Measurements from ENCODE around the gene MAP2.

The MAP2 gene

DNA sequence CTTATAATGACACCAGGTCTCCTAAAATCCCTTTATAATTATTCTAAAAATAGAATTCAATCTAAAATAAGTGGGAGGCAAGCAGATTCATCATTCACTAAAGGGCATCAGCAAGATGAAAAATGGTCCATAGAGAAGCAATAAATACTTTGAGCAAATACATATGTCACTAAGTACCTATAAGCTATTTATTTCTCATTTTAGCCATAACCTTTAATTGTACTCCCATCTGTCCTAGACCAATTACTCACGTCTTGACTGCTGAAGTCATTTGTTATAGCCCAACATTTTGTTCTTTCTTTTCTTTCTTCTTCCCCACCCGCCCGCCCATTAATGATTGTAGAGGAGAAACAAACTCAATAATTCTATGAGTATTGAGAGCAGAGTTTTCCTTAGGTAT is 105.7 kb downstream of the MAP2 start:
- TF ChIP-seq, protein P1, sequence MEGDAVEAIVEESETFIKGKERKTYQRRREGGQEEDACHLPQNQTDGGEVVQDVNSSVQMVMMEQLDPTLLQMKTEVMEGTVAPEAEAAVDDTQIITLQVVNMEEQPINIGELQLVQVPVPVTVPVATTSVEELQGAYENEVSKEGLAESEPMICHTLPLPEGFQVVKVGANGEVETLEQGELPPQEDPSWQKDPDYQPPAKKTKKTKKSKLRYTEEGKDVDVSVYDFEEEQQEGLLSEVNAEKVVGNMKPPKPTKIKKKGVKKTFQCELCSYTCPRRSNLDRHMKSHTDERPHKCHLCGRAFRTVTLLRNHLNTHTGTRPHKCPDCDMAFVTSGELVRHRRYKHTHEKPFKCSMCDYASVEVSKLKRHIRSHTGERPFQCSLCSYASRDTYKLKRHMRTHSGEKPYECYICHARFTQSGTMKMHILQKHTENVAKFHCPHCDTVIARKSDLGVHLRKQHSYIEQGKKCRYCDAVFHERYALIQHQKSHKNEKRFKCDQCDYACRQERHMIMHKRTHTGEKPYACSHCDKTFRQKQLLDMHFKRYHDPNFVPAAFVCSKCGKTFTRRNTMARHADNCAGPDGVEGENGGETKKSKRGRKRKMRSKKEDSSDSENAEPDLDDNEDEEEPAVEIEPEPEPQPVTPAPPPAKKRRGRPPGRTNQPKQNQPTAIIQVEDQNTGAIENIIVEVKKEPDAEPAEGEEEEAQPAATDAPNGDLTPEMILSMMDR (IDR thresholded peaks at IDR 0.05), result no peak
- H3K27ac Mint-ChIP-seq, result no peak overlapping the region
- no peaks in the 10 kb centered on the region for H3K9me3 Mint-ChIP-seq
- H3K27me3 Mint-ChIP-seq (ENCODE audit: low read depth, poor library complexity), result peaks cover 8% of the 10 kb centered on the region
- no peaks in the 10 kb centered on the region for H3K36me3 Mint-ChIP-seq (ENCODE audit: low read depth)
- no peak for DNase-seq
- H3K4me3 Mint-ChIP-seq, result no peak overlapping the region
- no peaks in the 10 kb centered on the region for H3K4me1 Mint-ChIP-seq

DNA sequence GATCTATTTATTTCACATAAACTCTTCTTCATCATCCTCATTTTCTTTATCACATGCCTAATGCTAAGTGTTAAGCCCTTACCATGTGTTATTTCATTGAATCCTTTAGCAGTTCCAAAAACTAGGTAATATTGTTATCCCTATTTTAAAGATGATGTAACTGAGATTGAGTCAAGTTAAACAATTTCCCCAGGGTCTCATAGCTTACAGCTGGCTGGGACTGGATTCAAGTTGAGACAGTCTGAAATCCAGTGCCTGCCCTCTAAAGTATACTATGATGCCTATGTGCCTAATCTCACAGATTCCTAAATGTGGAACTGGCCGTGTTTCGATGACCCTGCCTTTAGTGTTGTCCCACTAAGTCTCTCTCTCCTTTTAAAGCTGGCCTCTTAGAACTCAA is 108.5 kb downstream of the MAP2 start:
- H3K4me3 Mint-ChIP-seq, result no peak overlapping the region
- peak overlapping the region; percentile 37 for H3K27ac Mint-ChIP-seq
- DNase-seq, result no peak
- H3K4me1 Mint-ChIP-seq, result no peaks in the 10 kb centered on the region
- H3K9me3 Mint-ChIP-seq, result no peaks in the 10 kb centered on the region
- TF ChIP-seq, protein P1 (IDR thresholded peaks at IDR 0.05), result no peak
- H3K36me3 Mint-ChIP-seq (ENCODE audit: low read depth), result no peaks in the 10 kb centered on the region
- peaks cover 8% of the 10 kb centered on the region for H3K27me3 Mint-ChIP-seq (ENCODE audit: low read depth, poor library complexity)

DNA sequence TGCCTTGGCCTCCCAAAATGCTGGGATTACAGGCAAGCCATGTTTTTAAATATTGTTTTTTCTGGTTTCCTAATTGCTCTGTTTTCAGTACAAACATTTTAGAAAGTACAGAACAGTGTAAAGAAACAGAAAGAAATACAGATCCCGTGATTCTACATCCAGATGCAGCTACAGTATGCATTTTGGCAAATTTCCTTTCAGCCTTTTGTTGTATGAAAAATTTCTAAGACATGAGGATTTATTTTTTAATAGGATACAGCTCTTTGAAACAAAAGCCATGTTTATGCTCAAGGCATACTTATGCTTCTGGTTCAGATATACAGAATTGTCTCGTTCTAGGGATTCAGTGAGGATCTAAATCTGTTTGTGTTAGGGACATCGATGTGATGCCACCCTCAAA is 109.5 kb downstream of the MAP2 start:
- Mint-ChIP-seq H3K9me3 (no peaks in the 10 kb centered on the region), H3K27me3 (ENCODE audit: low read depth, poor library complexity) (peaks cover 8% of the 10 kb centered on the region), H3K4me3 (no peak overlapping the region), H3K4me1 (no peaks in the 10 kb centered on the region), H3K27ac (no peak overlapping the region), H3K36me3 (ENCODE audit: low read depth) (no peaks in the 10 kb centered on the region)
- TF ChIP-seq, protein P1 (IDR thresholded peaks at IDR 0.05), result no peak
- no peak for DNase-seq

DNA sequence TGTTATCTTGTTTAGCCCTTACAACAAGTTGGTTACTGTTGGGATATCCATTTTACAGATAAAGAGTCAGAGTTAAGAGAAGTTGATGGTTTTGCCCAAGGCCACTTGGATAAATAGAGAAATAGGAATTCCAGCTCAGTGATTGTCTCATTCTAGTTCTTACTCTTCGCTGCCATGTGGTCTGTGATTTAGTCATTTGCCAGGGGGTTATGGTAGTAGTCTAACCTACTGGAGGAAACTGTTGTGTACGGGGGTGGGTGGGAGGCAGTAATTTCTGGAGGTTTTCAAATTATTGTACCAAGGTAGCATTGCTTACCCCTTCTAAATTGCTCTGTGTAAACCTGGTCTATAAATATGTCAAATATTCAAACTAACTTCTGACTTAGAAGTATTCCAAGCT is 110.4 kb downstream of the MAP2 start:
- Mint-ChIP-seq H3K27me3 (ENCODE audit: low read depth, poor library complexity) (peaks cover 5% of the 10 kb centered on the region), H3K4me3 (no peak overlapping the region), H3K27ac (no peak overlapping the region), H3K9me3 (no peaks in the 10 kb centered on the region), H3K4me1 (no peaks in the 10 kb centered on the region), H3K36me3 (ENCODE audit: low read depth) (no peaks in the 10 kb centered on the region)
- no peak for DNase-seq
- TF ChIP-seq, protein P1 (IDR thresholded peaks at IDR 0.05), result no peak

DNA sequence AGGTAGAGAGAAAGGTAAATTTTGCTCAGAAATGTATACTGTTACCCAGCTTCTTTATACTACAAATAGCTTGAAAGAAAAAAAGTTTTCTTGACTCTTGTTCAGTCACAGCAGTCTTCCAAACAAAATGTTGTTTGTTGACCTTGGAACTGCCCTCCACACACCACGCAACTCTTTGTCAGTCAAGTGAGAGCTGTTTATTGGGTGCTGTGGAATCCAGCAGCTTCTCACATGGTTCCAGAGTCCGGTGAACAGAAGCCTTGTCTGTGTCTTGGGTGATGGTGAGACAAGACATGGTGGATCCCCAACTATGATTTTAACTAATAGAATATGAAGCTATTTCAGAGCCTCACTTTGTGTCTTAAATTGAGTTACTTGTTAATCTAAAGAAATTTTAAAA is 112.5 kb downstream of the MAP2 start:
- no peak for DNase-seq
- Mint-ChIP-seq H3K9me3 (peaks cover 2% of the 10 kb centered on the region), H3K27me3 (ENCODE audit: low read depth, poor library complexity) (peaks cover 5% of the 10 kb centered on the region), H3K27ac (no peak overlapping the region), H3K4me3 (no peak overlapping the region), H3K4me1 (no peaks in the 10 kb centered on the region), H3K36me3 (ENCODE audit: low read depth) (peaks cover 2% of the 10 kb centered on the region)
- TF ChIP-seq, protein P1 (IDR thresholded peaks at IDR 0.05), result no peak

DNA sequence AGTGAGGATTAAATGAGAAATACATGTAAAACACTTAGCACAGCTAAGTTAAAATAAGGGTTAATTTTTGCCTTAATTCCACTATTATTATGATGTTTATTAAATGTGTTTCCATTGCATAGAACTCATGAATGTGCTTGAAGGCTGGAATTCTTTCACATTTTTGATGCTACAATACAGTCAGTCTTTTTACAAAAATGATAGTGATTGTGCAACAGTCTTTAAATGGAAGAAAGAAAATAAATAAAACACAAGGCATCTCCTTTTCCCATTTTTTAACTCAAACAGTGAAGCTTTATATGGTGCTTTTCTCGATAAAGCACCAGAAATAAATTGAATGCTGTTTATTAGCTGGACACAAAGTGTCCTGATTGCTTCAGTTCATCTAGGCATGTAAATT is 123.9 kb downstream of the MAP2 start:
- H3K27me3 Mint-ChIP-seq (ENCODE audit: low read depth, poor library complexity), result peaks cover 7% of the 10 kb centered on the region
- no peak for DNase-seq

More for the DNA sequence above, 123.9 kb downstream of the MAP2 start:
- H3K36me3 Mint-ChIP-seq (ENCODE audit: low read depth), result no peaks in the 10 kb centered on the region
- H3K9me3 Mint-ChIP-seq, result peaks cover 3% of the 10 kb centered on the region
- TF ChIP-seq, protein P1 (IDR thresholded peaks at IDR 0.05), result no peak
- no peak overlapping the region for H3K27ac Mint-ChIP-seq
- no peaks in the 10 kb centered on the region for H3K4me1 Mint-ChIP-seq
- no peak overlapping the region for H3K4me3 Mint-ChIP-seq

Data from nephron progenitor cell (in vitro differentiated cells).